ENCODE measurements around the gene TMEM115. TPM values are rescaled to one million over a fixed set of nuclear protein-coding genes. Genes with fewer than 3 reads are reported as not detected.

Gene TMEM115
- total and polyA plus RNA-seq, 2 of the 13 experiments (the other 11 are each of a cell fraction or from before 2014, with no cell fraction given) = 22.1 to 30.7 TPM

- TF ChIP-seq, protein P1, sequence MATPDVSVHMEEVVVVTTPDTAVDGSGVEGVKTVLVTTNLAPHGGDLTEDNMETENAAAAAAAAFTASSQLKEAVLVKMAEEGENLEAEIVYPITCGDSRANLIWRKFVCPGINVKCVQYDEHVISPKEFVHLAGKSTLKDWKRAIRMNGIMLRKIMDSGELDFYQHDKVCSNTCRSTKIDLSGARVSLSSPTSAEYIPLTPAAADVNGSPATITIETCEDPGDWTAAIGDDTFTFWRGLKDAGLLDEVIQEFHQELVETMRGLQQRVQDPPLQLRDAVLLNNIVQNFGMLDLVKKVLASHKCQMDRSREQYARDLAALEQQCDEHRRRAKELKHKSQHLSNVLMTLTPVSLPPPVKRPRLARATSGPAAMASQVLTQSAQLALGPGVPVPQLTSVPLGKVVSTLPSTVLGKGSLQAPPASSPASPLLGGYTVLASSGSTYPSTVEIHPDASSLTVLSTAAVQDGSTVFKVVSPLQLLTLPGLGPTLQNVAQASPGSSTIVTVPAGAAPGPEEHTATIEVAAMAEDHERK (CRISPR knock-in tag; IDR thresholded peaks at IDR 0.05; ENCODE audit: low read depth) = peak; percentile 86
- 0 out of 2 replicates have a peak, but pooled peaks have one; percentile 16 for TF ChIP-seq RCOR2 (CRISPR knock-in tag; IDR thresholded peaks at IDR 0.05)
- TF ChIP-seq HNF1B (CRISPR knock-in tag; IDR thresholded peaks at IDR 0.05) = peak; percentile 67
- TF ChIP-seq ZNF547 (CRISPR knock-in tag; IDR thresholded peaks at IDR 0.05) = peak; percentile 85
- TF ChIP-seq ELF3 (CRISPR knock-in tag; IDR thresholded peaks at IDR 0.05) = peak; percentile 55
- 0 out of 2 replicates have a peak, but pooled peaks have one; percentile 17 for TF ChIP-seq MYNN (CRISPR knock-in tag; IDR thresholded peaks at IDR 0.05; ENCODE audit: low read depth)
- peak; percentile 41; the same call in 1 of the 2 replicates for TF ChIP-seq GATAD2A (CRISPR knock-in tag; IDR thresholded peaks at IDR 0.05)
- TF ChIP-seq ZNF142 (CRISPR knock-in tag; IDR thresholded peaks at IDR 0.05) = 0 out of 2 replicates have a peak, but pooled peaks have one; percentile 6
- TF ChIP-seq, protein P2, sequence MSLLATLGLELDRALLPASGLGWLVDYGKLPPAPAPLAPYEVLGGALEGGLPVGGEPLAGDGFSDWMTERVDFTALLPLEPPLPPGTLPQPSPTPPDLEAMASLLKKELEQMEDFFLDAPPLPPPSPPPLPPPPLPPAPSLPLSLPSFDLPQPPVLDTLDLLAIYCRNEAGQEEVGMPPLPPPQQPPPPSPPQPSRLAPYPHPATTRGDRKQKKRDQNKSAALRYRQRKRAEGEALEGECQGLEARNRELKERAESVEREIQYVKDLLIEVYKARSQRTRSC (CRISPR knock-in tag; IDR thresholded peaks at IDR 0.05; ENCODE audit: low read depth) = no peak
- peak; percentile 5; the same call in 1 of the 2 replicates for TF ChIP-seq THAP9 (CRISPR knock-in tag; IDR thresholded peaks at IDR 0.05; ENCODE audit: borderline replicate concordance)
- no peak for TF ChIP-seq JDP2 (CRISPR knock-in tag; IDR thresholded peaks at IDR 0.05; ENCODE audit: borderline replicate concordance)
- no peak for TF ChIP-seq ADNP (CRISPR knock-in tag; IDR thresholded peaks at IDR 0.05)
- TF ChIP-seq ZNF335 (CRISPR knock-in tag; IDR thresholded peaks at IDR 0.05) = 0 out of 2 replicates have a peak, but pooled peaks have one; percentile 64
- TF ChIP-seq PAX8 (CRISPR knock-in tag; IDR thresholded peaks at IDR 0.05; ENCODE audit: borderline replicate concordance) = peak; percentile 97; the same call in 1 of the 2 replicates
- no peak; the same call in 1 of the 2 replicates for TF ChIP-seq ZFP82 (CRISPR knock-in tag; IDR thresholded peaks at IDR 0.05; ENCODE audit: borderline replicate concordance)
- peak; percentile 87; the same call in 1 of the 2 replicates for TF ChIP-seq ZNF564 (CRISPR knock-in tag; IDR thresholded peaks at IDR 0.05)
Observed at GRCh38 chr3:50337175-50337861, 22.0 kb downstream of the TMEM115 start (continued).

All from HepG2 (cell line).